IPS-18a (cell line): ENCODE data around the gene FAT2.

Experiments used
- H3K27ac ChIP-seq: one replicate; pipeline ENCODE4 v1.5.1; 2013; ENCODE audit warnings: low read length
- H3K27me3 ChIP-seq: one replicate; pipeline ENCODE4 v1.6.1; 2013; ENCODE audit warnings: mild to moderate bottlenecking, low read length; ENCODE audit not compliant: control insufficient read depth, insufficient read depth
- H3K36me3 ChIP-seq: one replicate; pipeline ENCODE4 v1.6.1; 2013; ENCODE audit warnings: low read depth, low read length; ENCODE audit not compliant: control insufficient read depth
- H3K4me1 ChIP-seq: one replicate; pipeline ENCODE4 v1.6.1; 2013; ENCODE audit warnings: low read depth, low read length; ENCODE audit not compliant: control insufficient read depth
- H3K4me3 ChIP-seq: one replicate; pipeline ENCODE4 v1.5.1; 2013; ENCODE audit warnings: low read length
- H3K9ac ChIP-seq: one replicate; pipeline ENCODE4 v1.6.1; 2013; ENCODE audit warnings: mild to moderate bottlenecking, low read length, moderate library complexity
- H3K9me3 ChIP-seq: one replicate; pipeline ENCODE4 v1.6.1; 2013; ENCODE audit warnings: low read depth, low read length; ENCODE audit not compliant: control insufficient read depth

FAT2 gene

GRCh38 chr5:151578326-151579025 lies 12.7 kb downstream of the FAT2 start:
- Histone ChIP-seq H3K27ac (no peak overlapping the region), H3K36me3 (no peaks in the 10 kb centered on the region), H3K27me3 (no peaks in the 10 kb centered on the region), H3K4me1 (peaks cover 3% of the 10 kb centered on the region), H3K9ac (no peak overlapping the region), H3K4me3 (no peak overlapping the region), H3K9me3 (no peaks in the 10 kb centered on the region)

- H3K4me1 ChIP-seq = peaks cover 3% of the 10 kb centered on the region
- no peak overlapping the region for H3K27ac ChIP-seq
- H3K9ac ChIP-seq = no peak overlapping the region
- H3K27me3 ChIP-seq = no peaks in the 10 kb centered on the region
- no peak overlapping the region for H3K4me3 ChIP-seq
- no peaks in the 10 kb centered on the region for H3K36me3 ChIP-seq
- H3K9me3 ChIP-seq = no peaks in the 10 kb centered on the region
These were observed 13.6 kb downstream of the FAT2 start for GRCh38 chr5:151577566-151577965.

- no peak overlapping the region for H3K9ac ChIP-seq
- H3K27me3 ChIP-seq = no peaks in the 10 kb centered on the region
- no peaks in the 10 kb centered on the region for H3K36me3 ChIP-seq
- peaks cover 13% of the 10 kb centered on the region for H3K4me1 ChIP-seq
- H3K4me3 ChIP-seq = no peak overlapping the region
- H3K9me3 ChIP-seq = no peaks in the 10 kb centered on the region
- H3K27ac ChIP-seq = no peak overlapping the region
These were observed 16.6 kb downstream of the FAT2 start for GRCh38 chr5:151574444-151574996.

GRCh38 chr5:151572657-151573368 lies 18.3 kb downstream of the FAT2 start:
- Histone ChIP-seq H3K27me3 (no peaks in the 10 kb centered on the region), H3K4me3 (no peak overlapping the region), H3K27ac (no peak overlapping the region), H3K9me3 (no peaks in the 10 kb centered on the region), H3K36me3 (no peaks in the 10 kb centered on the region), H3K4me1 (peaks cover 13% of the 10 kb centered on the region), H3K9ac (no peak overlapping the region)

- H3K4me1 ChIP-seq = peaks cover 13% of the 10 kb centered on the region
- H3K4me3 ChIP-seq = no peak overlapping the region
- H3K36me3 ChIP-seq = no peaks in the 10 kb centered on the region
- no peak overlapping the region for H3K27ac ChIP-seq
- H3K27me3 ChIP-seq = no peaks in the 10 kb centered on the region
- H3K9ac ChIP-seq = no peak overlapping the region
- H3K9me3 ChIP-seq = no peaks in the 10 kb centered on the region
These were observed 19.6 kb downstream of the FAT2 start for GRCh38 chr5:151571270-151572173.

- Histone ChIP-seq H3K27ac (no peak overlapping the region), H3K27me3 (no peaks in the 10 kb centered on the region), H3K9ac (no peak overlapping the region), H3K4me1 (peaks cover 13% of the 10 kb centered on the region), H3K36me3 (no peaks in the 10 kb centered on the region), H3K9me3 (no peaks in the 10 kb centered on the region), H3K4me3 (peak overlapping the region; percentile 10)
These were observed 20.4 kb downstream of the FAT2 start for GRCh38 chr5:151570512-151571269.

- Histone ChIP-seq H3K4me3 (peak overlapping the region; percentile 10), H3K9ac (no peak overlapping the region), H3K36me3 (no peaks in the 10 kb centered on the region), H3K9me3 (no peaks in the 10 kb centered on the region), H3K4me1 (peaks cover 13% of the 10 kb centered on the region), H3K27ac (no peak overlapping the region), H3K27me3 (no peaks in the 10 kb centered on the region)
These were observed 21.1 kb downstream of the FAT2 start for GRCh38 chr5:151570058-151570457.

- Histone ChIP-seq H3K27ac (no peak overlapping the region), H3K9me3 (no peaks in the 10 kb centered on the region)
These were observed 21.7 kb downstream of the FAT2 start for GRCh38 chr5:151569132-151570046.

GRCh38 chr5:151568036-151568435 lies 23.1 kb downstream of the FAT2 start:
- Histone ChIP-seq H3K36me3 (no peaks in the 10 kb centered on the region), H3K9me3 (no peaks in the 10 kb centered on the region), H3K27ac (no peak overlapping the region), H3K9ac (no peak overlapping the region), H3K4me3 (no peak overlapping the region), H3K27me3 (no peaks in the 10 kb centered on the region), H3K4me1 (peaks cover 13% of the 10 kb centered on the region)

More at GRCh38 chr5:151569132-151570046, 21.7 kb downstream of the FAT2 start:
- no peaks in the 10 kb centered on the region for H3K36me3 ChIP-seq
- H3K4me1 ChIP-seq = peaks cover 13% of the 10 kb centered on the region
- H3K9ac ChIP-seq = no peak overlapping the region
- H3K4me3 ChIP-seq = no peak overlapping the region
- H3K27me3 ChIP-seq = no peaks in the 10 kb centered on the region

GRCh38 chr5:151565971-151566370 lies 25.2 kb downstream of the FAT2 start:
- Histone ChIP-seq H3K9ac (no peak overlapping the region), H3K9me3 (no peaks in the 10 kb centered on the region), H3K27me3 (no peaks in the 10 kb centered on the region), H3K27ac (no peak overlapping the region), H3K36me3 (no peaks in the 10 kb centered on the region), H3K4me1 (peaks cover 10% of the 10 kb centered on the region), H3K4me3 (no peak overlapping the region)
